ENCODE measurements around the gene RAD23B. TPM values are rescaled to one million over a fixed set of nuclear protein-coding genes. Genes with fewer than 3 reads are reported as not detected.
A peak's percentile ranks its signal among the peaks of the same experiment; 100 is the strongest.

The RAD23B gene
- total RNA-seq, 2 donors from 2014 or later = 33.3 to 57.4 TPM

GRCh38 chr9:107285286-107285685 is 2.2 kb downstream of the RAD23B start:
- Histone ChIP-seq H3K27ac (peak overlapping the region in 1 of 2 donors; percentile 20), H3K4me1 (ENCODE audit: control insufficient read depth in 1 of 2, low read depth in 2 of 2) (peaks cover 35 to 60% of the 10 kb centered on the region in 2 donors), H3K27me3 (replicated peaks; ENCODE audit: insufficient read depth) (no peaks in the 10 kb centered on the region), H3K36me3 (no peaks in the 10 kb centered on the region), H3K4me3 (peak overlapping the region; percentile 90), H3K9me3 (no peaks in the 10 kb centered on the region)
- no peak for TF ChIP-seq CTCF (IDR thresholded peaks at IDR 0.05)
- ATAC-seq (ENCODE audit: insufficient number of reproducible peaks, low FRiP score, low read depth) = no peak
- no peak for DNase-seq (ENCODE audit: low spot score)

- H3K27ac ChIP-seq = no peak overlapping the region
- no peaks in the 10 kb centered on the region for H3K9me3 ChIP-seq
- peaks cover 39 to 66% of the 10 kb centered on the region in 2 donors for H3K4me1 ChIP-seq (ENCODE audit: control insufficient read depth in 1 of 2, low read depth in 2 of 2)
- no peaks in the 10 kb centered on the region for H3K27me3 ChIP-seq (replicated peaks; ENCODE audit: insufficient read depth)
- no peaks in the 10 kb centered on the region for H3K36me3 ChIP-seq
- TF ChIP-seq CTCF (IDR thresholded peaks at IDR 0.05) = no peak
- no peak for DNase-seq (ENCODE audit: low spot score)
- peak overlapping the region; percentile 90 for H3K4me3 ChIP-seq
- no peak for ATAC-seq (ENCODE audit: insufficient number of reproducible peaks, low FRiP score, low read depth)
Measured at GRCh38 chr9:107286057-107286456, 3.0 kb downstream of the RAD23B start.

GRCh38 chr9:107288701-107289100 is 5.6 kb downstream of the RAD23B start:
- DNase-seq (ENCODE audit: low spot score) (no peak), ATAC-seq (ENCODE audit: insufficient number of reproducible peaks, low FRiP score, low read depth) (no peak)
- Histone ChIP-seq H3K4me1 (ENCODE audit: control insufficient read depth in 1 of 2, low read depth in 2 of 2) (peaks cover 56 to 73% of the 10 kb centered on the region in 2 donors), H3K9me3 (no peaks in the 10 kb centered on the region), H3K36me3 (no peaks in the 10 kb centered on the region), H3K27me3 (replicated peaks; ENCODE audit: insufficient read depth) (no peaks in the 10 kb centered on the region), H3K4me3 (no peak overlapping the region), H3K27ac (no peak overlapping the region)
- TF ChIP-seq CTCF (IDR thresholded peaks at IDR 0.05) = no peak

GRCh38 chr9:107290619-107291018 is 7.5 kb downstream of the RAD23B start:
- H3K4me1 ChIP-seq (ENCODE audit: control insufficient read depth in 1 of 2, low read depth in 2 of 2) = peaks cover 54 to 72% of the 10 kb centered on the region in 2 donors
- no peak for TF ChIP-seq CTCF (IDR thresholded peaks at IDR 0.05)
- ATAC-seq (ENCODE audit: insufficient number of reproducible peaks, low FRiP score, low read depth) = no peak
- H3K9me3 ChIP-seq = no peaks in the 10 kb centered on the region
- no peak overlapping the region for H3K27ac ChIP-seq
- no peaks in the 10 kb centered on the region for H3K36me3 ChIP-seq
- H3K4me3 ChIP-seq = no peak overlapping the region
- H3K27me3 ChIP-seq (replicated peaks; ENCODE audit: insufficient read depth) = no peaks in the 10 kb centered on the region
- no peak for DNase-seq (ENCODE audit: low spot score)

- H3K4me1 ChIP-seq (ENCODE audit: control insufficient read depth in 1 of 2, low read depth in 2 of 2) = peaks cover 39 to 50% of the 10 kb centered on the region in 2 donors
- H3K27ac ChIP-seq = no peak overlapping the region
- no peak for TF ChIP-seq CTCF (IDR thresholded peaks at IDR 0.05)
- DNase-seq (ENCODE audit: low spot score) (no peak), ATAC-seq (ENCODE audit: insufficient number of reproducible peaks, low FRiP score, low read depth) (no peak)
- H3K9me3 ChIP-seq = no peaks in the 10 kb centered on the region
- H3K27me3 ChIP-seq (replicated peaks; ENCODE audit: insufficient read depth) = no peaks in the 10 kb centered on the region
- H3K4me3 ChIP-seq = no peak overlapping the region
- no peaks in the 10 kb centered on the region for H3K36me3 ChIP-seq
Measured at GRCh38 chr9:107292821-107293542, 9.9 kb downstream of the RAD23B start.

Data from thoracic aorta (tissue), 2 donors.